ENCODE data around the gene ESRP2.

The ESRP2 gene

GRCh38 chr16:68244903-68245853 is 9.3 kb upstream of the ESRP2 start, which contains the start of gene PLA2G15:
Gene PLA2G15, plus strand, starts transcription at chr16:68245373. Its CDS starts 54 bp downstream, at chr16:68245427.
- Histone ChIP-seq H3K9ac (ENCODE audit: low read length) (peak within 1 kb of the TSS; percentile 76), H3K4me3 (ENCODE audit: low read length) (peak within 1 kb of the TSS; percentile 96), H3K79me2 (ENCODE audit: low read length) (peaks cover 59% of the 10 kb centered on the region), H3K4me1 (ENCODE audit: low read length) (peaks cover 34% of the 10 kb centered on the region), H3K27ac (ENCODE audit: low read length) (peak within 1 kb of the TSS; percentile 22; the same call in 1 of the 2 replicates), H4K20me1 (ENCODE audit: insufficient read depth, low read length) (no peaks in the 10 kb centered on the region), H3K36me3 (replicated peaks; ENCODE audit: insufficient read depth, low read length) (no peaks in the 10 kb centered on the region), H3K4me2 (ENCODE audit: low read depth, low read length) (peak within 1 kb of the TSS; percentile 95), H3K9me2 (replicated peaks; ENCODE audit: insufficient read depth, low read length) (no peaks in the 10 kb centered on the region), H3F3A (ENCODE audit: insufficient read depth, low read length) (peaks cover 8% of the 10 kb centered on the region; the same call in 1 of the 2 replicates), H2AFZ (ENCODE audit: low read length) (peak within 1 kb of the TSS; percentile 82), H3K27me3 (replicated peaks; ENCODE audit: insufficient read depth, low read length) (no peaks in the 10 kb centered on the region), H3K9me3 (replicated peaks; ENCODE audit: insufficient read depth, low read length) (no peaks in the 10 kb centered on the region)
- TF ChIP-seq CTCF (IDR thresholded peaks at IDR 0.05; ENCODE audit: low read length) = no peak
- no peak for TF ChIP-seq EZH2phosphoT487 (IDR thresholded peaks at IDR 0.05; ENCODE audit: low read length)
- TF ChIP-seq EZH2 (optimal IDR thresholded peaks at IDR 0.05; ENCODE audit: low read depth, low read length) = no peak
- peak; percentile 90 for DNase-seq

DNA sequence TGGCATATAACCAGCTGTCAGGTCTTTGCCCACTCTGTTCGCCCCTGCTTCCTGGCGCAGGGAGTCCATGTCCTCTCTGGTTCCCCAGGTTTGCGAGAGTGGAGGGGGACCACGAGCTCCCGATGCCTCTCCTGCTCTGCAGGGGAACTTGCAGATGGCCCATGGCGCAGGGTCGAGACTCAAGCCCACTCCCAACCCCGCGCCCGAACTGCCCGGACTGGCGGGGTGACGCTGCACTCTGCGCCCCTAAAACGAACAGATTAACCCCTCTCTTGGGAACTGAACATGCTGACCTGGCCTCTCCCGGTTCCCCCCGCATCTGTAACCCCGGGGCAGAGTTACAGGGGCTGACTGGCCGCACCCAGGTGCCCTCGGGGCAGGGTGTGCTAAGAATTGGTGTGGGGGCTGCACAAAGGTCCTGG is 8.6 kb upstream of the ESRP2 start:
- Histone ChIP-seq H3K9ac (ENCODE audit: low read length) (peak overlapping the region; percentile 76), H3K36me3 (replicated peaks; ENCODE audit: insufficient read depth, low read length) (no peaks in the 10 kb centered on the region)

More for the DNA sequence above, 8.6 kb upstream of the ESRP2 start:
- Histone ChIP-seq H2AFZ (ENCODE audit: low read length) (peak overlapping the region; percentile 82), H3K4me3 (ENCODE audit: low read length) (peak overlapping the region; percentile 96), H3K9me2 (replicated peaks; ENCODE audit: insufficient read depth, low read length) (no peaks in the 10 kb centered on the region), H3K9me3 (replicated peaks; ENCODE audit: insufficient read depth, low read length) (no peaks in the 10 kb centered on the region), H3K4me2 (ENCODE audit: low read depth, low read length) (peak overlapping the region; percentile 94), H3F3A (ENCODE audit: insufficient read depth, low read length) (peaks cover 2% of the 10 kb centered on the region; the same call in 1 of the 2 replicates), H4K20me1 (ENCODE audit: insufficient read depth, low read length) (no peaks in the 10 kb centered on the region), H3K79me2 (ENCODE audit: low read length) (peaks cover 53% of the 10 kb centered on the region), H3K27me3 (replicated peaks; ENCODE audit: insufficient read depth, low read length) (no peaks in the 10 kb centered on the region), H3K27ac (ENCODE audit: low read length) (no peak overlapping the region), H3K4me1 (ENCODE audit: low read length) (peaks cover 33% of the 10 kb centered on the region)
- no peak for TF ChIP-seq EZH2phosphoT487 (IDR thresholded peaks at IDR 0.05; ENCODE audit: low read length)
- no peak for TF ChIP-seq EZH2 (optimal IDR thresholded peaks at IDR 0.05; ENCODE audit: low read depth, low read length)
- TF ChIP-seq CTCF (IDR thresholded peaks at IDR 0.05; ENCODE audit: low read length) = no peak
- no peak for DNase-seq

Data from MM.1S (cell line).